Mononuclear cell (primary cell): ENCODE measurements around the gene POU2F1. TPM values are rescaled to one million over a fixed set of nuclear protein-coding genes. Genes with fewer than 3 reads are reported as not detected.

ENCODE experiments used
- H3K27me3 ChIP-seq: 2 replicates; pipeline ENCODE4 v1.6.0; 2011; ENCODE audit warnings: low read length, control low read depth; ENCODE audit not compliant: insufficient read depth
- H3K4me1 ChIP-seq: 2 replicates; pipeline ENCODE4 v1.5.1; 2011; ENCODE audit warnings: mild to moderate bottlenecking, low read length, control low read depth; ENCODE audit not compliant: insufficient read depth
- H3K4me3 ChIP-seq: 2 replicates; pipeline ENCODE4 v1.5.1; 2011; ENCODE audit warnings: mild to moderate bottlenecking, low read length, moderate library complexity
- H3K9me3 ChIP-seq: 2 replicates; pipeline ENCODE4 v1.5.1; 2011; ENCODE audit warnings: low read depth, mild to moderate bottlenecking, control low read depth, low read length
- total RNA-seq: library from RNA; depleted of rRNA; stranded (reverse); fragments of >200 nt; gene quantifications from one replicate; pipeline ENCODE4 v1.2.3, GENCODE V29; 2012

Gene POU2F1
- total RNA-seq, 1 donor, result 47.5 TPM

DNA sequence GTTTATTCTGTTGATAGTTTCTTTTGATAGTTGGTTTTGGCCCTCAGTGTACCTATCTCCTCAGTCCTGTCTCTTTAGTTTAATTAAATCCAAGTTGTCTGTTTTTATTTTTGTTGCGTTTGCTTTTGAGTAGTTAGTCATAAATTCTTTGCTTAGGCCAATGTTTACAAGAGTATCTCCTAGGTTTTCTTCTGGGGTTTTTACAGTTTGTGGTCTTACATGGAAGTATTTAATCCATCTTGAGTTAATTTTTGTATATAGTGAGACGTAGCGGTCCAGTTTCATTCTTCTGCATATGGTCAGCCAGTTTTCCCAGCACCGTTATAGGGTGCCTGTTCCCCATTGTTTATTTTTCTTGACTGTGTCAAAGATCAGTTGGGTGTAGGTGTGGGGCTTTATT, 139.4 kb downstream of the POU2F1 start:
- H3K27me3 ChIP-seq, result no peaks in the 10 kb centered on the region
- peaks cover 4% of the 10 kb centered on the region for H3K4me1 ChIP-seq
- no peaks in the 10 kb centered on the region for H3K9me3 ChIP-seq
- no peak overlapping the region for H3K4me3 ChIP-seq

DNA sequence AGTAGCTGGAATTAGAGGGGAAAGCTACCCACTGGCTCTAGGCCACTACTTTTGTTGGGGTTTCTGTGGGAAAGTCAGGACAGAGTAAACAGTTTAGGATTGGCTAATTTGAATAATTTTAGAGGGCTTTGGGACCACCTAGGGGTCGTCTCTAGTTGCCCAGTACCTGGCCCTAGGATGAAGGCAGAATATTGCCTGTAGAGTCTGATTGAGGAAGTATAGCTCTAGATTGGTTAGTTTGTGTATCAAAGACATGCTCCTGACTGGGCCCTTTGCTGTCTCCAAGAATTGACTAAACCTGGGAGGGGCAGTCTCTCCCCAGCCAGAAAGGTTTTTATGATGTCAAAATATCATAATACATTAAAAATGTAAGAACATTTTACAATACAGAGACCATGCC, 142.0 kb downstream of the POU2F1 start:
- no peaks in the 10 kb centered on the region for H3K27me3 ChIP-seq
- no peaks in the 10 kb centered on the region for H3K9me3 ChIP-seq
- H3K4me3 ChIP-seq, result no peak overlapping the region
- H3K4me1 ChIP-seq, result peaks cover 4% of the 10 kb centered on the region

GRCh38 chr1:167364826-167365225, 144.1 kb downstream of the POU2F1 start:
- H3K27me3 ChIP-seq, result no peaks in the 10 kb centered on the region

GRCh38 chr1:167365360-167365759, 144.7 kb downstream of the POU2F1 start:
- H3K27me3 ChIP-seq, result no peaks in the 10 kb centered on the region
- peaks cover 4% of the 10 kb centered on the region for H3K4me1 ChIP-seq
- H3K9me3 ChIP-seq, result no peaks in the 10 kb centered on the region
- no peak overlapping the region for H3K4me3 ChIP-seq

More at GRCh38 chr1:167364826-167365225, 144.1 kb downstream of the POU2F1 start:
- no peak overlapping the region for H3K4me3 ChIP-seq
- H3K4me1 ChIP-seq, result peaks cover 4% of the 10 kb centered on the region
- no peaks in the 10 kb centered on the region for H3K9me3 ChIP-seq

GRCh38 chr1:167367705-167368104, 147.0 kb downstream of the POU2F1 start:
- Histone ChIP-seq H3K27me3 (no peaks in the 10 kb centered on the region), H3K4me1 (no peaks in the 10 kb centered on the region), H3K4me3 (no peak overlapping the region), H3K9me3 (no peaks in the 10 kb centered on the region)

DNA sequence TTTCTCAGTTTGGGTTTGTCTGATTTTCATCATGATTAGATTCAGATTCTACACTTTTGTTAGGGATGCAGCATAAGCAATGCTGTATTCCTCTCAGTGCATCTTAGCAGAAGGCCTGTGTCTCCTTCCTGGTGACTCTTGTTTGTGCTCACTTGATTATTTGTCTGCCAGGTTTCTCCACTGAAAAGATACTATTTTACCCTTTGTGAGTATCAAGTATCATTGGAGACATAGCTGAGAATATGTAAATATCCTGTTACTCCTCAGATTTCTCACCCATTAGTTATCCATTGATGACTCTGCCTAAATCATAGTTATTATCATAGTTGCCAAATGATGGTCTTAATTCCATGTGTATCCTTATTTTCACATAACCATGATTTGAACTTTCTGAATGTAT, 148.5 kb downstream of the POU2F1 start:
- Histone ChIP-seq H3K27me3 (no peaks in the 10 kb centered on the region), H3K9me3 (no peaks in the 10 kb centered on the region), H3K4me3 (no peak overlapping the region), H3K4me1 (no peaks in the 10 kb centered on the region)

- Histone ChIP-seq H3K27me3 (no peaks in the 10 kb centered on the region), H3K4me3 (no peak overlapping the region), H3K9me3 (no peaks in the 10 kb centered on the region), H3K4me1 (no peaks in the 10 kb centered on the region)
Measured at GRCh38 chr1:167369933-167370332, 149.2 kb downstream of the POU2F1 start.

- no peaks in the 10 kb centered on the region for H3K4me1 ChIP-seq
- no peaks in the 10 kb centered on the region for H3K27me3 ChIP-seq
- H3K9me3 ChIP-seq, result no peaks in the 10 kb centered on the region
- H3K4me3 ChIP-seq, result no peak overlapping the region
Measured at GRCh38 chr1:167371030-167371429, 150.3 kb downstream of the POU2F1 start.

DNA sequence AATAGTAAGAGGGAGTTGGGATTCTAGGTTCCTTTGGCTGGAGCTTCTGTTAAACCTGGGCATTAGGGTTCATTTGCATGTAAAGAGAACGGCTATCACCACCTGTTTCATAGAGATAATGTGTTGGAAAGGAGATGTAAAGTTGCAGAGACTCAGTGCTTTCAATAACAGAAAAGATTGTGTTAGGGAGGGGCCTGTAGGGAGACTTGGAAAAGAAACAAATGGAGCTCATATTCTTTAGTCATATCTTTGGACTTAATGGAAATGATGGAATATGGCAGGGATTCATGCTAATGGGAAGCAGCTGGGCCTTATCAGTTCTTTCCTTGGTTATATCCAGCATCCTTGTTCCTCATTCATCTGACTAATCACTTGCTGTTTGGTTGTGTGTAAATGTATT, 152.7 kb downstream of the POU2F1 start:
- no peaks in the 10 kb centered on the region for H3K4me1 ChIP-seq
- no peaks in the 10 kb centered on the region for H3K27me3 ChIP-seq
- H3K4me3 ChIP-seq, result no peak overlapping the region
- no peaks in the 10 kb centered on the region for H3K9me3 ChIP-seq

DNA sequence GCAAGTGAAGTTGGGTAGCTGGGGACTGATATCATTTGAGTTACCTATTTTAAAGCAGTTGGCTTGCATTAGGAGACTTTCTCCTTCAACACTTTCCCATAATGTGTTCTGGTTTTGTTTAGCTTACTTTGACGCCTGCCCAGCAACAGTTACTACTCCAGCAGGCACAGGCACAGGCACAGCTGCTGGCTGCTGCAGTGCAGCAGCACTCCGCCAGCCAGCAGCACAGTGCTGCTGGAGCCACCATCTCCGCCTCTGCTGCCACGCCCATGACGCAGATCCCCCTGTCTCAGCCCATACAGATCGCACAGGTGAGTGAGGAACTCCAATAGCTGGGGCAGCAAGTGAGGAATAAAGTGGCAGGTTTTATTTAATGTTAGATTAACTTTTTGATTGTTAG, 153.3 kb downstream of the POU2F1 start:
- Histone ChIP-seq H3K9me3 (no peaks in the 10 kb centered on the region), H3K4me3 (no peak overlapping the region), H3K4me1 (no peaks in the 10 kb centered on the region), H3K27me3 (no peaks in the 10 kb centered on the region)

GRCh38 chr1:167375949-167376348, 155.3 kb downstream of the POU2F1 start:
- H3K27me3 ChIP-seq, result no peaks in the 10 kb centered on the region
- H3K9me3 ChIP-seq, result no peaks in the 10 kb centered on the region
- no peaks in the 10 kb centered on the region for H3K4me1 ChIP-seq
- no peak overlapping the region for H3K4me3 ChIP-seq

DNA sequence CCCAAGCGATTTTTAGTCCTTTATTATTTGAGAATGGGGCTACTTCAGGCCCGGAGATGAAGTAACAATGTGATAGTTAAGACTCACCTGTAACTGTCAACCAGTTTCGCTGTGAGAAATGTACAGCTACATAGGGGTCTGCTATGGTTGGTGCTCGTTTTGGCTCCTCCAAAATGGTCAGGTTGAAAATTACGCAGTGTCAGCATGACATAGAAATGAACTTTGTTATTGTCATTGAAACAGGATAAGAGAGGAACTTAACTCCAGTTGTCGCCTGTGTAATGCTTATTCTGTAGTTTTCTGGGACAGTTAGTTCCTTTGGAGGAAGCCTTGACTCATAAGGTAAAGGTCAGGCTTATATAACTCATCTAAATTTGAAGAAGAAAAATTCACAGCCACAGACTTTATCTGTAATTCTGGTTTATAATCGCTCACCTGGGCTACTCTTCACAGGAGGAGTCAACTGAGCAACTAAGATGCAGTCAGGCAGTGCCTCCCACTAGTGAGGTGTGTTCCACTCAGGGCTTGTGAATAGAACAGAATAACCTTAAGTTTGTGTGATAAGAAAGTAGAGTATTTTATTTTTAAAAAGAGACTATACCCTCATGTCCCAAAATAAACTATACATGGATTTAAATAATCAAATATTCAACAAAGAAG, 166.7 kb downstream of the POU2F1 start:
- H3K4me1 ChIP-seq, result no peaks in the 10 kb centered on the region
- H3K4me3 ChIP-seq, result no peak overlapping the region

GRCh38 chr1:167388976-167389375, 168.3 kb downstream of the POU2F1 start:
- no peaks in the 10 kb centered on the region for H3K4me1 ChIP-seq
- H3K27me3 ChIP-seq, result no peaks in the 10 kb centered on the region

More for the DNA sequence above, 166.7 kb downstream of the POU2F1 start:
- no peaks in the 10 kb centered on the region for H3K27me3 ChIP-seq
- no peaks in the 10 kb centered on the region for H3K9me3 ChIP-seq

GRCh38 chr1:167392200-167392696, 171.6 kb downstream of the POU2F1 start:
- Histone ChIP-seq H3K4me1 (no peaks in the 10 kb centered on the region), H3K4me3 (no peak overlapping the region), H3K27me3 (no peaks in the 10 kb centered on the region), H3K9me3 (no peaks in the 10 kb centered on the region)

More at GRCh38 chr1:167388976-167389375, 168.3 kb downstream of the POU2F1 start:
- Histone ChIP-seq H3K9me3 (no peaks in the 10 kb centered on the region), H3K4me3 (no peak overlapping the region)

DNA sequence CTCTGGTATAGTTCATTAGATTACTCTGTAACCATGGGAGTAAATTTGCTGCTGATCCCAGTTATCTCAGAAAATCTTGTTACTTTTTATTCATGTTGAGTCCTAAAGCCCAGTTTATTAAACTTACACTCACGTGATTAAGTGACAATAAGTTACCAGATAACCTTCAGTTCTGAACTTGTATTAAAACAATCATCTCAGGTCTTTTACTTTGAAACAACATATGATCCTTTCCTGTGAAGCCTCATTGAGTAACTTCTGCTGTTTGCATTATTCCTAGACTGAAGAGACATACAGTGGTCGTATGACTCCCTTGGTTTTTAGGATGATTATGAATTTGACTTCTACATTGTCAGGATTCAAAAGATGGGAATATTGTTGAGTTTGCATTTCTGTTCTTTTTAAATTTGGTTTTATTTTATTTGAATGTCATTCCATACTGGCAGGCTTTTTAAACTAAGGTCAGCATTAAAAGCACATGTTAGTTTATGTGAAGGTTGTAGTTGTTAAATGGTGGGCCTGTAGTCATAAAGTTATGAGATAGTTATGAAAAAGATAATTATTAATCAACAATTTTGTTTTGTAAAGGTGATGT, 179.8 kb downstream of the POU2F1 start:
- Histone ChIP-seq H3K9me3 (no peaks in the 10 kb centered on the region), H3K4me3 (no peak overlapping the region), H3K4me1 (no peaks in the 10 kb centered on the region), H3K27me3 (no peaks in the 10 kb centered on the region)
